ENCODE measurements around the gene PIK3R3.

The PIK3R3 gene

GRCh38 chr1:46027788-46028573 is 104.4 kb downstream of the PIK3R3 start:
- Histone ChIP-seq H3K27me3 (ENCODE audit: control insufficient read depth, insufficient read depth, low read length) (no peaks in the 10 kb centered on the region), H3K4me3 (ENCODE audit: low read length) (no peak overlapping the region), H3K9me3 (ENCODE audit: control insufficient read depth, insufficient read depth, low read length) (no peaks in the 10 kb centered on the region), H3K36me3 (ENCODE audit: control insufficient read depth, insufficient read depth, low read length) (peaks cover 26% of the 10 kb centered on the region), H3K27ac (ENCODE audit: low read length) (no peak overlapping the region), H3K4me1 (ENCODE audit: control insufficient read depth, insufficient read depth, low read length) (no peaks in the 10 kb centered on the region)
- WGBS (ENCODE audit: insufficient coverage, insufficient read length): no CpG with 5 or more reads among the region's 8 CpGs
- DNase-seq (ENCODE audit: low read depth, low spot score): no peak

GRCh38 chr1:46026531-46026930 is 105.9 kb downstream of the PIK3R3 start:
- Histone ChIP-seq H3K4me1 (ENCODE audit: control insufficient read depth, insufficient read depth, low read length) (no peaks in the 10 kb centered on the region), H3K36me3 (ENCODE audit: control insufficient read depth, insufficient read depth, low read length) (peaks cover 26% of the 10 kb centered on the region), H3K27ac (ENCODE audit: low read length) (no peak overlapping the region), H3K9me3 (ENCODE audit: control insufficient read depth, insufficient read depth, low read length) (no peaks in the 10 kb centered on the region), H3K27me3 (ENCODE audit: control insufficient read depth, insufficient read depth, low read length) (no peaks in the 10 kb centered on the region), H3K4me3 (ENCODE audit: low read length) (no peak overlapping the region)
- no CpG with 5 or more reads among the region's 3 CpGs for WGBS (ENCODE audit: insufficient coverage, insufficient read length)
- no peak for DNase-seq (ENCODE audit: low read depth, low spot score)

- Histone ChIP-seq H3K36me3 (ENCODE audit: control insufficient read depth, insufficient read depth, low read length) (peaks cover 16% of the 10 kb centered on the region), H3K9me3 (ENCODE audit: control insufficient read depth, insufficient read depth, low read length) (no peaks in the 10 kb centered on the region), H3K27me3 (ENCODE audit: control insufficient read depth, insufficient read depth, low read length) (no peaks in the 10 kb centered on the region), H3K27ac (ENCODE audit: low read length) (no peak overlapping the region), H3K4me3 (ENCODE audit: low read length) (no peak overlapping the region), H3K4me1 (ENCODE audit: control insufficient read depth, insufficient read depth, low read length) (0 out of 2 replicates have a peak, but pooled peaks cover 2% of the 10 kb centered on the region)
- WGBS (ENCODE audit: insufficient coverage, insufficient read length): no CpG with 5 or more reads among the region's 2 CpGs
- no peak for DNase-seq (ENCODE audit: low read depth, low spot score)
These were observed 111.1 kb downstream of the PIK3R3 start for GRCh38 chr1:46021046-46021996.

- Histone ChIP-seq H3K4me3 (ENCODE audit: low read length) (no peak overlapping the region), H3K36me3 (ENCODE audit: control insufficient read depth, insufficient read depth, low read length) (peaks cover 16% of the 10 kb centered on the region), H3K4me1 (ENCODE audit: control insufficient read depth, insufficient read depth, low read length) (0 out of 2 replicates have a peak, but pooled peaks cover 2% of the 10 kb centered on the region), H3K27me3 (ENCODE audit: control insufficient read depth, insufficient read depth, low read length) (no peaks in the 10 kb centered on the region), H3K27ac (ENCODE audit: low read length) (no peak overlapping the region), H3K9me3 (ENCODE audit: control insufficient read depth, insufficient read depth, low read length) (no peaks in the 10 kb centered on the region)
- WGBS (ENCODE audit: insufficient coverage, insufficient read length): no CpG with 5 or more reads among the region's 4 CpGs
- no peak for DNase-seq (ENCODE audit: low read depth, low spot score)
These were observed 112.4 kb downstream of the PIK3R3 start for GRCh38 chr1:46020010-46020409.

- Histone ChIP-seq H3K27ac (ENCODE audit: low read length) (no peak overlapping the region), H3K4me1 (ENCODE audit: control insufficient read depth, insufficient read depth, low read length) (0 out of 2 replicates have a peak, but pooled peaks cover 2% of the 10 kb centered on the region), H3K4me3 (ENCODE audit: low read length) (no peak overlapping the region), H3K36me3 (ENCODE audit: control insufficient read depth, insufficient read depth, low read length) (peaks cover 16% of the 10 kb centered on the region), H3K9me3 (ENCODE audit: control insufficient read depth, insufficient read depth, low read length) (no peaks in the 10 kb centered on the region), H3K27me3 (ENCODE audit: control insufficient read depth, insufficient read depth, low read length) (no peaks in the 10 kb centered on the region)
- DNase-seq (ENCODE audit: low read depth, low spot score): no peak
- no CpG with 5 or more reads among the region's 7 CpGs for WGBS (ENCODE audit: insufficient coverage, insufficient read length)
These were observed 113.1 kb downstream of the PIK3R3 start for GRCh38 chr1:46019348-46019747.

- no peak overlapping the region for H3K4me3 ChIP-seq (ENCODE audit: low read length)
- H3K9me3 ChIP-seq (ENCODE audit: control insufficient read depth, insufficient read depth, low read length): no peaks in the 10 kb centered on the region
- no peak for DNase-seq (ENCODE audit: low read depth, low spot score)
- no peaks in the 10 kb centered on the region for H3K27me3 ChIP-seq (ENCODE audit: control insufficient read depth, insufficient read depth, low read length)
- WGBS (ENCODE audit: insufficient coverage, insufficient read length): no CpG with 5 or more reads among the region's 6 CpGs
- H3K4me1 ChIP-seq (ENCODE audit: control insufficient read depth, insufficient read depth, low read length): 0 out of 2 replicates have a peak, but pooled peaks cover 2% of the 10 kb centered on the region
- H3K36me3 ChIP-seq (ENCODE audit: control insufficient read depth, insufficient read depth, low read length): peaks cover 8% of the 10 kb centered on the region; the same call in 1 of the 2 replicates
- no peak overlapping the region for H3K27ac ChIP-seq (ENCODE audit: low read length)
These were observed 114.4 kb downstream of the PIK3R3 start for GRCh38 chr1:46017876-46018503.

GRCh38 chr1:46013581-46013980 is 118.8 kb downstream of the PIK3R3 start:
- Histone ChIP-seq H3K4me3 (ENCODE audit: low read length) (no peak overlapping the region), H3K9me3 (ENCODE audit: control insufficient read depth, insufficient read depth, low read length) (no peaks in the 10 kb centered on the region), H3K4me1 (ENCODE audit: control insufficient read depth, insufficient read depth, low read length) (no peaks in the 10 kb centered on the region), H3K36me3 (ENCODE audit: control insufficient read depth, insufficient read depth, low read length) (no peaks in the 10 kb centered on the region; the same call in 1 of the 2 replicates), H3K27ac (ENCODE audit: low read length) (no peak overlapping the region), H3K27me3 (ENCODE audit: control insufficient read depth, insufficient read depth, low read length) (no peaks in the 10 kb centered on the region)
- DNase-seq (ENCODE audit: low read depth, low spot score): no peak
- WGBS (ENCODE audit: insufficient coverage, insufficient read length): no CpG with 5 or more reads among the region's 3 CpGs

GRCh38 chr1:46012236-46012635 is 120.2 kb downstream of the PIK3R3 start:
- Histone ChIP-seq H3K4me3 (ENCODE audit: low read length) (no peak overlapping the region), H3K9me3 (ENCODE audit: control insufficient read depth, insufficient read depth, low read length) (no peaks in the 10 kb centered on the region), H3K36me3 (ENCODE audit: control insufficient read depth, insufficient read depth, low read length) (peaks cover 3% of the 10 kb centered on the region; the same call in 1 of the 2 replicates), H3K27ac (ENCODE audit: low read length) (no peak overlapping the region), H3K4me1 (ENCODE audit: control insufficient read depth, insufficient read depth, low read length) (no peaks in the 10 kb centered on the region), H3K27me3 (ENCODE audit: control insufficient read depth, insufficient read depth, low read length) (no peaks in the 10 kb centered on the region)
- WGBS (ENCODE audit: insufficient coverage, insufficient read length): no CpG with 5 or more reads among the region's 1 CpG
- no peak for DNase-seq (ENCODE audit: low read depth, low spot score)

- no peak overlapping the region for H3K27ac ChIP-seq (ENCODE audit: low read length)
- peaks cover 3% of the 10 kb centered on the region; the same call in 1 of the 2 replicates for H3K36me3 ChIP-seq (ENCODE audit: control insufficient read depth, insufficient read depth, low read length)
- H3K4me1 ChIP-seq (ENCODE audit: control insufficient read depth, insufficient read depth, low read length): no peaks in the 10 kb centered on the region
- no peak overlapping the region for H3K4me3 ChIP-seq (ENCODE audit: low read length)
- no CpG with 5 or more reads among the region's 7 CpGs for WGBS (ENCODE audit: insufficient coverage, insufficient read length)
- no peak for DNase-seq (ENCODE audit: low read depth, low spot score)
- no peaks in the 10 kb centered on the region for H3K27me3 ChIP-seq (ENCODE audit: control insufficient read depth, insufficient read depth, low read length)
- no peaks in the 10 kb centered on the region for H3K9me3 ChIP-seq (ENCODE audit: control insufficient read depth, insufficient read depth, low read length)
These were observed 121.2 kb downstream of the PIK3R3 start for GRCh38 chr1:46011121-46011695.

- Histone ChIP-seq H3K27me3 (ENCODE audit: control insufficient read depth, insufficient read depth, low read length) (no peaks in the 10 kb centered on the region), H3K9me3 (ENCODE audit: control insufficient read depth, insufficient read depth, low read length) (no peaks in the 10 kb centered on the region), H3K4me1 (ENCODE audit: control insufficient read depth, insufficient read depth, low read length) (no peaks in the 10 kb centered on the region), H3K27ac (ENCODE audit: low read length) (no peak overlapping the region), H3K4me3 (ENCODE audit: low read length) (no peak overlapping the region), H3K36me3 (ENCODE audit: control insufficient read depth, insufficient read depth, low read length) (peaks cover 3% of the 10 kb centered on the region; the same call in 1 of the 2 replicates)
- no peak for DNase-seq (ENCODE audit: low read depth, low spot score)
- no CpG with 5 or more reads among the region's 6 CpGs for WGBS (ENCODE audit: insufficient coverage, insufficient read length)
These were observed 121.8 kb downstream of the PIK3R3 start for GRCh38 chr1:46010611-46011010.

Measured in iPS DF 6.9 (cell line).